ENCODE measurements around the gene CHST8.

GRCh38 chr19:33602576-33603204, 19.1 kb upstream of the CHST8 start:
- TF ChIP-seq POLR2A (IDR thresholded peaks at IDR 0.05; ENCODE audit: low read length) (no peak), CTCF (IDR thresholded peaks at IDR 0.05) (no peak), PBX3 (IDR thresholded peaks at IDR 0.05) (no peak)
